GM21447 (cell line): Measurements from ENCODE around the gene VGLL2.
"Not testable (repeated sequence)": the region's sequence is repeated elsewhere in the genome, so short reads cannot be mapped to it uniquely, and the experiment has no call there.

Experiments used
- ATAC-seq: cut with Tn5 transposase; IDR thresholded peaks from one replicate; pipeline ENCODE4 v1.9.1; 2021; ENCODE audit not compliant: unreplicated experiment

Gene VGLL2

GRCh38 chr6:117265410-117266256 lies at the start of gene VGLL2:
VGLL2 (plus strand) TSS chr6:117265558; CDS start chr6:117265764, 206 bp downstream.
- ATAC-seq = peak; percentile 17

- ATAC-seq = no peak
Measured at GRCh38 chr6:117222861-117223260, 42.5 kb upstream of the VGLL2 start.

GRCh38 chr6:117226778-117227177 lies 38.6 kb upstream of the VGLL2 start:
- ATAC-seq = no peak

- ATAC-seq = no peak
Measured at GRCh38 chr6:117227245-117227962, 38.0 kb upstream of the VGLL2 start.

- ATAC-seq = no peak
Measured at GRCh38 chr6:117228202-117228601, 37.2 kb upstream of the VGLL2 start.

- ATAC-seq = no peak
Measured at GRCh38 chr6:117229870-117230269, 35.5 kb upstream of the VGLL2 start.

GRCh38 chr6:117231466-117231865 lies 33.9 kb upstream of the VGLL2 start:
- ATAC-seq = no peak

GRCh38 chr6:117232196-117232595 lies 33.2 kb upstream of the VGLL2 start:
- ATAC-seq = no peak

GRCh38 chr6:117233145-117233544 lies 32.2 kb upstream of the VGLL2 start:
- no peak for ATAC-seq

- ATAC-seq = no peak
Measured at GRCh38 chr6:117237561-117237960, 27.8 kb upstream of the VGLL2 start.

GRCh38 chr6:117244571-117244970 lies 20.8 kb upstream of the VGLL2 start:
- ATAC-seq = not testable (repeated sequence)

- not testable (repeated sequence) for ATAC-seq
Measured at GRCh38 chr6:117244979-117245378, 20.4 kb upstream of the VGLL2 start.

- ATAC-seq = no peak
Measured at GRCh38 chr6:117253785-117254184, 11.6 kb upstream of the VGLL2 start.

- ATAC-seq = no peak
Measured at GRCh38 chr6:117262799-117263198, 2.6 kb upstream of the VGLL2 start.

GRCh38 chr6:117263353-117263927 lies 1.9 kb upstream of the VGLL2 start:
- no peak for ATAC-seq

- no peak for ATAC-seq
Measured at GRCh38 chr6:117264369-117264691, 1.0 kb upstream of the VGLL2 start.

- ATAC-seq = peak; percentile 72
Measured at GRCh38 chr6:117264692-117265409, 507 bp upstream of the VGLL2 start.

- no peak for ATAC-seq
Measured at GRCh38 chr6:117266257-117267053, 1.1 kb downstream of the VGLL2 start.

- ATAC-seq = no peak
Measured at GRCh38 chr6:117267054-117267347, 1.6 kb downstream of the VGLL2 start.

GRCh38 chr6:117267766-117268534 lies 2.6 kb downstream of the VGLL2 start:
- no peak for ATAC-seq
